Esophagus squamous epithelium (tissue), 4 donors: Measurements from ENCODE around the gene GPNMB.

ENCODE experiments used
- POLR2A ChIP-seq, 4 donors: fragments of 450-650 bp; IDR thresholded peaks; one replicate each; pipeline ENCODE4 v1.6.1; 2017; ENCODE audit warnings: antibody characterized with exemption in 4 of 4, mild to moderate bottlenecking in 4 of 4, moderate library complexity in 3 of 4
- TF ChIP-seq, protein P1 (sequence below), 6 experiments: fragments of 450-650 bp in 4 of 6; fragments of 200-600 bp in 2 of 6; sonication (generic) in 2 of 6; IDR thresholded peaks; one replicate each; pipeline ENCODE4 v1.5.1; 2016 to 2019; ENCODE audit warnings: antibody characterized with exemption in 6 of 6, mild to moderate bottlenecking in 4 of 6, moderate library complexity in 4 of 6

DNA sequence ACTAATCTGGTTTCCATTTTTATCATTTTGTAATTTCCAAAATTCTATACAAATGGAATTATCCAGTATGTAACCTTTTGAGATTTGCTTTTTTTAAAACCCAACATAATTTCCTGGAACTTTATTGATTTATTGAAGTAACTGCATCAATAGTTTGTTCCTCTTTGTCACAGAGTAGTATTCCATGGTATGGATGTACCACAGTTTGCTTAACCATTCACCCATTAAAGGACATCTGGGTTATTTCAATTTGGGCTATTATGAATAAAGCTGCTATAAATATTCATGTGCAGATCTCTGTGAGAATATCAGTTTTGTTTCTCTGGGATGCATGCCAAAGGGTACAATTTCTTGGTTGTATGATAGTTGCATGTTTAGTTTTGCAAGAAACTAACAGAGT lies 2.9 kb downstream of the GPNMB start:
- TF ChIP-seq, protein P1, sequence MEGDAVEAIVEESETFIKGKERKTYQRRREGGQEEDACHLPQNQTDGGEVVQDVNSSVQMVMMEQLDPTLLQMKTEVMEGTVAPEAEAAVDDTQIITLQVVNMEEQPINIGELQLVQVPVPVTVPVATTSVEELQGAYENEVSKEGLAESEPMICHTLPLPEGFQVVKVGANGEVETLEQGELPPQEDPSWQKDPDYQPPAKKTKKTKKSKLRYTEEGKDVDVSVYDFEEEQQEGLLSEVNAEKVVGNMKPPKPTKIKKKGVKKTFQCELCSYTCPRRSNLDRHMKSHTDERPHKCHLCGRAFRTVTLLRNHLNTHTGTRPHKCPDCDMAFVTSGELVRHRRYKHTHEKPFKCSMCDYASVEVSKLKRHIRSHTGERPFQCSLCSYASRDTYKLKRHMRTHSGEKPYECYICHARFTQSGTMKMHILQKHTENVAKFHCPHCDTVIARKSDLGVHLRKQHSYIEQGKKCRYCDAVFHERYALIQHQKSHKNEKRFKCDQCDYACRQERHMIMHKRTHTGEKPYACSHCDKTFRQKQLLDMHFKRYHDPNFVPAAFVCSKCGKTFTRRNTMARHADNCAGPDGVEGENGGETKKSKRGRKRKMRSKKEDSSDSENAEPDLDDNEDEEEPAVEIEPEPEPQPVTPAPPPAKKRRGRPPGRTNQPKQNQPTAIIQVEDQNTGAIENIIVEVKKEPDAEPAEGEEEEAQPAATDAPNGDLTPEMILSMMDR (IDR thresholded peaks at IDR 0.05), result no peak
- no peak for TF ChIP-seq POLR2A (IDR thresholded peaks at IDR 0.05)
